ENCODE data around the gene GALNT7.

Gene GALNT7

DNA sequence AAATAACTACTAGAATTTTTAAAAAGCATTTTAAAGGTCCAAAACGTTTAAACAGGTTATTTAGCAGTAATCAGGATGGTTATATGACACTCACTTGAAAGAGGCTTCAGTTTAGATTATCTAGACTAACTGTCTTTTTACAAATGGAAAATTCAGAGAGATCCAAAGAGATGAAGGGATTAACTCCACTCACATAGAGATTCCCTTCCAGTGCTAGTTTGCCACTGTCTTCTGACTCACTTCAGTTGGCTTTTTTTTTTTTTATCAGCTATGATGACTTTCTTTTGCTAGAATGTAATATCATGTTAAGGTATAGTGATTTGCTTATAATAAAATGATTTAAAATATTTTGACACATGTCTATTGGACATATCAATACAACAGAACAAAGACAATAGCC lies 43.8 kb downstream of the GALNT7 start:
- ChIA-PET POLR2A (no interaction called here), CTCF (no interaction called here)
- Histone ChIP-seq H3K27ac (ENCODE audit: extremely low read depth, low read depth, low read length) (no peak overlapping the region), H3K9me3 (ENCODE audit: control insufficient read depth, insufficient read depth, low read depth, low read length) (no peaks in the 10 kb centered on the region), H3K4me3 (ENCODE audit: low read depth, low read length) (no peak overlapping the region), H3K36me3 (ENCODE audit: control insufficient read depth in 2 of 2, insufficient read depth in 1 of 2, low read length in 2 of 2) (no peaks in the 10 kb centered on the region), H3K4me1 (ENCODE audit: control insufficient read depth, insufficient read depth, low read length) (peaks cover 18% of the 10 kb centered on the region)
- no peak for TF ChIP-seq TRIM28 (IDR thresholded peaks at IDR 0.05; ENCODE audit: borderline replicate concordance, low read length)
- TF ChIP-seq ZNF777 (tag by site-specific recombination; IDR thresholded peaks at IDR 0.05; ENCODE audit: borderline replicate concordance) = no peak
- TF ChIP-seq ZNF175 (tag by site-specific recombination; IDR thresholded peaks at IDR 0.05) = no peak
- TF ChIP-seq, protein P1, sequence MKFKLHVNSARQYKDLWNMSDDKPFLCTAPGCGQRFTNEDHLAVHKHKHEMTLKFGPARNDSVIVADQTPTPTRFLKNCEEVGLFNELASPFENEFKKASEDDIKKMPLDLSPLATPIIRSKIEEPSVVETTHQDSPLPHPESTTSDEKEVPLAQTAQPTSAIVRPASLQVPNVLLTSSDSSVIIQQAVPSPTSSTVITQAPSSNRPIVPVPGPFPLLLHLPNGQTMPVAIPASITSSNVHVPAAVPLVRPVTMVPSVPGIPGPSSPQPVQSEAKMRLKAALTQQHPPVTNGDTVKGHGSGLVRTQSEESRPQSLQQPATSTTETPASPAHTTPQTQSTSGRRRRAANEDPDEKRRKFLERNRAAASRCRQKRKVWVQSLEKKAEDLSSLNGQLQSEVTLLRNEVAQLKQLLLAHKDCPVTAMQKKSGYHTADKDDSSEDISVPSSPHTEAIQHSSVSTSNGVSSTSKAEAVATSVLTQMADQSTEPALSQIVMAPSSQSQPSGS (tag by site-specific recombination; IDR thresholded peaks at IDR 0.05; ENCODE audit: low read depth) = no peak
- no peak for TF ChIP-seq PBX3 (CRISPR knock-in tag; IDR thresholded peaks at IDR 0.05)
- TF ChIP-seq ZNF704 (tag by site-specific recombination; IDR thresholded peaks at IDR 0.05) = no peak
- TF ChIP-seq, protein P2, sequence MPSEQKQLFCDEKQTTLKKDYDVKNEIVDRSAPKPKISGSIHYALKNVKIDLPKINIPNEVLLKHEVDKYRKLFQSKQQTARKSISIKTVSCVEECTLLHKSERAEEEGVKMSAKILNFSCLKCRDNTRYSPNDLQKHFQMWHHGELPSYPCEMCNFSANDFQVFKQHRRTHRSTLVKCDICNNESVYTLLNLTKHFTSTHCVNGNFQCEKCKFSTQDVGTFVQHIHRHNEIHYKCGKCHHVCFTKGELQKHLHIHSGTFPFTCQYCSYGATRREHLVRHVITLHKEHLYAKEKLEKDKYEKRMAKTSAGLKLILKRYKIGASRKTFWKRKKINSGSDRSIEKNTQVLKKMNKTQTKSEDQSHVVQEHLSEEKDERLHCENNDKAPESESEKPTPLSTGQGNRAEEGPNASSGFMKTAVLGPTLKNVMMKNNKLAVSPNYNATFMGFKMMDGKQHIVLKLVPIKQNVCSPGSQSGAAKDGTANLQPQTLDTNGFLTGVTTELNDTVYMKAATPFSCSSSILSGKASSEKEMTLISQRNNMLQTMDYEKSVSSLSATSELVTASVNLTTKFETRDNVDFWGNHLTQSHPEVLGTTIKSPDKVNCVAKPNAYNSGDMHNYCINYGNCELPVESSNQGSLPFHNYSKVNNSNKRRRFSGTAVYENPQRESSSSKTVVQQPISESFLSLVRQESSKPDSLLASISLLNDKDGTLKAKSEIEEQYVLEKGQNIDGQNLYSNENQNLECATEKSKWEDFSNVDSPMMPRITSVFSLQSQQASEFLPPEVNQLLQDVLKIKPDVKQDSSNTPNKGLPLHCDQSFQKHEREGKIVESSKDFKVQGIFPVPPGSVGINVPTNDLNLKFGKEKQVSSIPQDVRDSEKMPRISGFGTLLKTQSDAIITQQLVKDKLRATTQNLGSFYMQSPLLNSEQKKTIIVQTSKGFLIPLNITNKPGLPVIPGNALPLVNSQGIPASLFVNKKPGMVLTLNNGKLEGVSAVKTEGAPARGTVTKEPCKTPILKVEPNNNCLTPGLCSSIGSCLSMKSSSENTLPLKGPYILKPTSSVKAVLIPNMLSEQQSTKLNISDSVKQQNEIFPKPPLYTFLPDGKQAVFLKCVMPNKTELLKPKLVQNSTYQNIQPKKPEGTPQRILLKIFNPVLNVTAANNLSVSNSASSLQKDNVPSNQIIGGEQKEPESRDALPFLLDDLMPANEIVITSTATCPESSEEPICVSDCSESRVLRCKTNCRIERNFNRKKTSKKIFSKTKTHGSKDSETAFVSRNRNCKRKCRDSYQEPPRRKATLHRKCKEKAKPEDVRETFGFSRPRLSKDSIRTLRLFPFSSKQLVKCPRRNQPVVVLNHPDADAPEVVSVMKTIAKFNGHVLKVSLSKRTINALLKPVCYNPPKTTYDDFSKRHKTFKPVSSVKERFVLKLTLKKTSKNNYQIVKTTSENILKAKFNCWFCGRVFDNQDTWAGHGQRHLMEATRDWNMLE (tag by site-specific recombination; conservative IDR thresholded peaks at IDR 0.05; ENCODE audit: low read depth) = no peak
- TF ChIP-seq ZNF529 (tag by site-specific recombination; IDR thresholded peaks at IDR 0.05; ENCODE audit: insufficient replicate concordance) = no peak
- no peak for TF ChIP-seq ZNF37A (tag by site-specific recombination; IDR thresholded peaks at IDR 0.05)
- TF ChIP-seq ZFHX2 (tag by site-specific recombination; conservative IDR thresholded peaks at IDR 0.05) = no peak
- TF ChIP-seq KLF1 (tag by site-specific recombination; IDR thresholded peaks at IDR 0.05) = no peak
- TF ChIP-seq ZNF366 (tag by site-specific recombination; conservative IDR thresholded peaks at IDR 0.05) = no peak
- no peak for TF ChIP-seq ZNF169 (tag by site-specific recombination; IDR thresholded peaks at IDR 0.05)
- TF ChIP-seq KLF9 (tag by site-specific recombination; IDR thresholded peaks at IDR 0.05; ENCODE audit: low read depth) = no peak
- TF ChIP-seq, protein P3, sequence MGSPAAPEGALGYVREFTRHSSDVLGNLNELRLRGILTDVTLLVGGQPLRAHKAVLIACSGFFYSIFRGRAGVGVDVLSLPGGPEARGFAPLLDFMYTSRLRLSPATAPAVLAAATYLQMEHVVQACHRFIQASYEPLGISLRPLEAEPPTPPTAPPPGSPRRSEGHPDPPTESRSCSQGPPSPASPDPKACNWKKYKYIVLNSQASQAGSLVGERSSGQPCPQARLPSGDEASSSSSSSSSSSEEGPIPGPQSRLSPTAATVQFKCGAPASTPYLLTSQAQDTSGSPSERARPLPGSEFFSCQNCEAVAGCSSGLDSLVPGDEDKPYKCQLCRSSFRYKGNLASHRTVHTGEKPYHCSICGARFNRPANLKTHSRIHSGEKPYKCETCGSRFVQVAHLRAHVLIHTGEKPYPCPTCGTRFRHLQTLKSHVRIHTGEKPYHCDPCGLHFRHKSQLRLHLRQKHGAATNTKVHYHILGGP (tag by site-specific recombination; IDR thresholded peaks at IDR 0.05) = no peak
- no peak for TF ChIP-seq ZNF544 (tag by site-specific recombination; IDR thresholded peaks at IDR 0.05)
- TF ChIP-seq, protein P4, sequence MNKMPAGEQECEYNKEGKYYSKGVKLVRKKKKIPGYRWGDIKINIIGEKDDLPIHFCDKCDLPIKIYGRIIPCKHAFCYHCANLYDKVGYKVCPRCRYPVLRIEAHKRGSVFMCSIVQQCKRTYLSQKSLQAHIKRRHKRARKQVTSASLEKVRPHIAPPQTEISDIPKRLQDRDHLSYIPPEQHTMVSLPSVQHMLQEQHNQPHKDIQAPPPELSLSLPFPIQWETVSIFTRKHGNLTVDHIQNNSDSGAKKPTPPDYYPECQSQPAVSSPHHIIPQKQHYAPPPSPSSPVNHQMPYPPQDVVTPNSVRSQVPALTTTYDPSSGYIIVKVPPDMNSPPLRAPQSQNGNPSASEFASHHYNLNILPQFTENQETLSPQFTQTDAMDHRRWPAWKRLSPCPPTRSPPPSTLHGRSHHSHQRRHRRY (tag by site-specific recombination; IDR thresholded peaks at IDR 0.05) = no peak
- TF ChIP-seq ZNF10 (tag by site-specific recombination; IDR thresholded peaks at IDR 0.05) = no peak
- no peak for TF ChIP-seq GLIS2 (tag by site-specific recombination; IDR thresholded peaks at IDR 0.05)
